DOHH2 (cell line): ENCODE measurements around the gene ADGB.

Experiments
- H3F3A ChIP-seq: fragments of 200-600 bp; sonication (generic), shearing (Covaris generic); 2 replicates; pipeline ENCODE4 v1.6.0; 2016; ENCODE audit warnings: antibody characterized with exemption, mild to moderate bottlenecking; ENCODE audit not compliant: control insufficient read depth, insufficient read depth
- H3K27ac ChIP-seq: fragments of 200-600 bp; sonication (generic); 2 replicates; pipeline ENCODE4 v1.5.1; 2014; ENCODE audit warnings: low read depth, mild to moderate bottlenecking, low read length, moderate library complexity
- H3K27me3 ChIP-seq: fragments of 200-600 bp; sonication (generic); 2 replicates; pipeline ENCODE4 v1.6.1; 2014; ENCODE audit warnings: mild to moderate bottlenecking, low read length, mixed read lengths; ENCODE audit not compliant: control insufficient read depth
- H3K36me3 ChIP-seq: fragments of 200-600 bp; sonication (generic); 2 replicates; pipeline ENCODE4 v1.6.1; 2014; ENCODE audit warnings: mild to moderate bottlenecking, low read length, moderate library complexity, mixed read lengths; ENCODE audit not compliant: control insufficient read depth
- H3K4me1 ChIP-seq: fragments of 200-600 bp; sonication (generic); 2 replicates; pipeline ENCODE4 v1.6.1; 2014; ENCODE audit warnings: mild to moderate bottlenecking, low read length, mixed read lengths; ENCODE audit not compliant: control insufficient read depth
- H3K4me2 ChIP-seq: fragments of 200-600 bp; sonication (generic); 2 replicates; pipeline ENCODE4 v1.6.0; 2014; ENCODE audit warnings: mild to moderate bottlenecking, low read length, moderate library complexity
- H3K4me3 ChIP-seq: fragments of 200-600 bp; sonication (generic); 2 replicates; pipeline ENCODE4 v1.5.1; 2014; ENCODE audit warnings: mild to moderate bottlenecking, low read length, mixed read lengths
- H3K79me2 ChIP-seq: fragments of 200-600 bp; sonication (generic); 2 replicates; pipeline ENCODE4 v1.6.1; 2014; ENCODE audit warnings: mild to moderate bottlenecking, low read length, mixed read lengths; ENCODE audit not compliant: control insufficient read depth
- H3K9me2 ChIP-seq: fragments of 200-600 bp; sonication (generic); replicated peaks from 2 replicates; pipeline ENCODE4 v1.6.1; 2014; ENCODE audit warnings: mild to moderate bottlenecking, low read length, mixed read lengths; ENCODE audit not compliant: control insufficient read depth
- H3K9me3 ChIP-seq: fragments of 200-600 bp; sonication (generic); 2 replicates; pipeline ENCODE4 v1.6.1; 2014; ENCODE audit warnings: antibody characterized with exemption, low read length, mixed read lengths; ENCODE audit not compliant: control insufficient read depth, insufficient read depth
- H4K20me1 ChIP-seq: fragments of 200-600 bp; sonication (generic); 2 replicates; pipeline ENCODE4 v1.6.0; 2014; ENCODE audit warnings: low read depth, mild to moderate bottlenecking, antibody characterized with exemption, low read length, moderate library complexity; ENCODE audit not compliant: control insufficient read depth, insufficient read depth
- CTCF ChIP-seq: fragments of 200-600 bp; sonication (generic); IDR thresholded peaks from one replicate; pipeline ENCODE4 v1.5.1; 2014; ENCODE audit warnings: antibody characterized with exemption, mild to moderate bottlenecking, low read depth, low read length; ENCODE audit not compliant: poor library complexity, severe bottlenecking
- EZH2phosphoT487 ChIP-seq: fragments of 200-600 bp; sonication (generic); IDR thresholded peaks from 2 replicates; pipeline ENCODE4 v1.6.1; 2017; ENCODE audit warnings: borderline replicate concordance, mild to moderate bottlenecking, antibody characterized with exemption, low read length, moderate library complexity, mixed read lengths

Gene ADGB

DNA sequence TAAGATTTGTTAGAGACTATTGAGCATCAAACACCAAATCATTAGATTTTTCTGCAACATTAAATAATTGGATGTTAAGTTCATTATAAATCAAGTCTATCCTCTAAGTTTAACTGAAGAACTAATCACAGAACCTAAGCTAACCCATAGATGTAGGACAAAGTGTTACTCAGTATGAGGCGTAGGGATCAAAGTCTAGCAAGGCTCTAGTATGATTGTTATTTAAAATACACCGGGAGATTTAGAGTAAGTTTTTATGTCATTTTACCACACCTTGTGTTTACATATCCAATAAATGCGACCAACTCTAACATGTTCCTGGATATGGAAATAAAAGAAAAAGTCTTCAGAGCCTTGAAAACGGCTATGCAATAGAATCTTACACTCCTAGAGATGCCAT lies 2.6 kb downstream of the ADGB start:
- no peaks in the 10 kb centered on the region for H4K20me1 ChIP-seq
- no peak overlapping the region for H3K27ac ChIP-seq
- no peaks in the 10 kb centered on the region for H3K9me2 ChIP-seq
- TF ChIP-seq EZH2phosphoT487 (no peak), CTCF (no peak)
- H3K36me3 ChIP-seq = no peaks in the 10 kb centered on the region
- H3K4me3 ChIP-seq = no peak overlapping the region
- no peaks in the 10 kb centered on the region for H3K79me2 ChIP-seq
- no peak overlapping the region for H3K4me2 ChIP-seq
- no peaks in the 10 kb centered on the region for H3F3A ChIP-seq
- H3K9me3 ChIP-seq = no peaks in the 10 kb centered on the region
- H3K27me3 ChIP-seq = no peaks in the 10 kb centered on the region
- H3K4me1 ChIP-seq = no peaks in the 10 kb centered on the region

GRCh38 chr6:146602526-146602925 lies 3.8 kb downstream of the ADGB start:
- no peaks in the 10 kb centered on the region for H3K36me3 ChIP-seq
- no peak overlapping the region for H3K4me3 ChIP-seq
- TF ChIP-seq CTCF (no peak), EZH2phosphoT487 (no peak)
- H3K27ac ChIP-seq = no peak overlapping the region
- no peak overlapping the region for H3K4me2 ChIP-seq
- no peaks in the 10 kb centered on the region for H3K27me3 ChIP-seq
- no peaks in the 10 kb centered on the region for H3K9me2 ChIP-seq
- H3K4me1 ChIP-seq = no peaks in the 10 kb centered on the region
- H3F3A ChIP-seq = no peaks in the 10 kb centered on the region
- H4K20me1 ChIP-seq = no peaks in the 10 kb centered on the region
- no peaks in the 10 kb centered on the region for H3K9me3 ChIP-seq
- no peaks in the 10 kb centered on the region for H3K79me2 ChIP-seq

DNA sequence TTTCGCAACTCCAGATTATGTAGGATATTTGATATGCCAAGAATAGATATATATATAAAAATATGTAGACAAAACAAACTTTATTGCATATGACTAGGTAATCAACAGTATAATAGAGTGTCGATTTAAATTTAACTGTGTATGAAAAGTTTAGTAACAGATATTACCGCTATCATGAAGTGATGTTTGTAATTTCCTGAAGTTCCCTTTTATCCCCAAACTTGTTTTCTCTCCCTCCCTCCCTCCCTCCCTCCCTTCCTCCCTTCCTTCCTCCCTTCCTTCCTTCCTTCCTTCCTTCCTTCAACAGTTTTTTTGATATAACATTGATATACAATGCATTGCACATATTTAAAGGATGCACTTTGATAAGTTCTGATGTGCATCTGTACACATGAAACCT lies 15.2 kb downstream of the ADGB start:
- Histone ChIP-seq H3K27me3 (no peaks in the 10 kb centered on the region), H3K36me3 (no peaks in the 10 kb centered on the region), H3K27ac (no peak overlapping the region), H3K4me3 (no peak overlapping the region), H3F3A (no peaks in the 10 kb centered on the region), H3K9me3 (no peaks in the 10 kb centered on the region), H3K9me2 (no peaks in the 10 kb centered on the region), H4K20me1 (no peaks in the 10 kb centered on the region), H3K4me2 (no peak overlapping the region), H3K4me1 (no peaks in the 10 kb centered on the region), H3K79me2 (no peaks in the 10 kb centered on the region)
- TF ChIP-seq EZH2phosphoT487 (no peak), CTCF (no peak)

DNA sequence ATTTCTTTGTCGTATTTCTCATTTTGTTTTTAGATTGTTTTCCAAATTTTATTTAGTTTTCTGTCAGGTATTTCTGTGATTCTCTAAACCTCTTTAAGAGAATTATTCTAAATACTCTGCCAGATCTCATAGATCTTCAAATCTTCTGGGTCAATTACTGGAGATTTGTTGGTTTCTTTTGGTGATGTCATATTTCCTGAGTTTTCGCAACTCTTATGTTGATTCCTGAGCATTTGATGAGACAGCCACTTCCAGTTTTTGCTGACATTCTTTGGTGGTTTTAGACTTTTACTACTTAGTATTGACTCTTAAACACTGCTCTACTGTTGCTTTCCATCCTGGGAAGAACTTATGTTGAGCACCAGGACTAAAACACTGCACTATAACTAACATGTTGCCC lies 21.9 kb downstream of the ADGB start:
- no peak overlapping the region for H3K27ac ChIP-seq
- no peaks in the 10 kb centered on the region for H3F3A ChIP-seq
- no peaks in the 10 kb centered on the region for H3K9me3 ChIP-seq
- no peaks in the 10 kb centered on the region for H3K4me1 ChIP-seq
- H3K9me2 ChIP-seq = no peaks in the 10 kb centered on the region; the same call in 1 of the 2 replicates
- H3K4me3 ChIP-seq = no peak overlapping the region
- TF ChIP-seq EZH2phosphoT487 (no peak), CTCF (no peak)
- no peaks in the 10 kb centered on the region for H4K20me1 ChIP-seq
- H3K79me2 ChIP-seq = no peaks in the 10 kb centered on the region
- H3K36me3 ChIP-seq = no peaks in the 10 kb centered on the region
- no peak overlapping the region for H3K4me2 ChIP-seq
- no peaks in the 10 kb centered on the region for H3K27me3 ChIP-seq
